Activated CD8-positive, alpha-beta memory T cell treated with anti-CD3 and anti-CD28 coated beads, Interleukin-2, amount 50 U/mL, for 48 hours (primary cell): ENCODE results near the gene KCNE3.

Experiments used
- DNase-seq: peaks from one replicate; pipeline ENCODE4 v3.0.0-alpha.2; 2020

KCNE3 gene

GRCh38 chr11:74466916-74467885, at the start of gene KCNE3:
KCNE3 (minus strand) TSS chr11:74467549; CDS start chr11:74457563, 9,986 bp downstream.
- peak; percentile 41 for DNase-seq

- DNase-seq = no peak
Observed at GRCh38 chr11:74507582-74507981, 40.2 kb upstream of the KCNE3 start.

- no peak for DNase-seq
Observed at GRCh38 chr11:74506823-74507222, 39.5 kb upstream of the KCNE3 start.

- no peak for DNase-seq
Observed at GRCh38 chr11:74505911-74506310, 38.6 kb upstream of the KCNE3 start.

- DNase-seq = no peak
Observed at GRCh38 chr11:74504100-74504691, 36.8 kb upstream of the KCNE3 start.

GRCh38 chr11:74494916-74495315, 27.6 kb upstream of the KCNE3 start:
- no peak for DNase-seq

GRCh38 chr11:74493791-74494630, 26.7 kb upstream of the KCNE3 start:
- DNase-seq = no peak

- peak; percentile 97 for DNase-seq
Observed at GRCh38 chr11:74492974-74493790, 25.8 kb upstream of the KCNE3 start, which contains the start of gene LIPT2. LIPT2 (minus strand) TSS chr11:74493724; CDS start chr11:74493703, 21 bp downstream.

- no peak for DNase-seq
Observed at GRCh38 chr11:74492084-74492483, 24.7 kb upstream of the KCNE3 start.

- no peak for DNase-seq
Observed at GRCh38 chr11:74490941-74491340, 23.6 kb upstream of the KCNE3 start.

GRCh38 chr11:74487875-74488274, 20.5 kb upstream of the KCNE3 start:
- no peak for DNase-seq

- DNase-seq = no peak
Observed at GRCh38 chr11:74485868-74486267, 18.5 kb upstream of the KCNE3 start.

- DNase-seq = no peak
Observed at GRCh38 chr11:74480688-74481417, 13.5 kb upstream of the KCNE3 start.

GRCh38 chr11:74479732-74480123, 12.4 kb upstream of the KCNE3 start:
- DNase-seq = no peak

- DNase-seq = no peak
Observed at GRCh38 chr11:74478877-74479731, 11.8 kb upstream of the KCNE3 start.

GRCh38 chr11:74476536-74476935, 9.2 kb upstream of the KCNE3 start:
- DNase-seq = no peak

- DNase-seq = peak; percentile 22
Observed at GRCh38 chr11:74474316-74474715, 7.0 kb upstream of the KCNE3 start.

GRCh38 chr11:74473382-74474173, 6.2 kb upstream of the KCNE3 start:
- DNase-seq = peak; percentile 23

GRCh38 chr11:74471668-74472429, 4.5 kb upstream of the KCNE3 start:
- no peak for DNase-seq
